ENCODE results near the gene HMGCL.

The HMGCL gene

GRCh38 chr1:23814016-23814415, 11.2 kb downstream of the HMGCL start:
- H3K4me1 ChIP-seq (ENCODE audit: insufficient read depth, low read length, severe bottlenecking), result peaks cover 13% of the 10 kb centered on the region
- no peak for TF ChIP-seq CTCF (IDR thresholded peaks at IDR 0.05; ENCODE audit: low read length)
- no peak for TF ChIP-seq EZH2 (IDR thresholded peaks at IDR 0.05; ENCODE audit: borderline replicate concordance, low read length)
- H3F3A ChIP-seq (ENCODE audit: insufficient read depth, low read length), result no peaks in the 10 kb centered on the region
- H3K27me3 ChIP-seq (ENCODE audit: insufficient read depth, low read length), result no peaks in the 10 kb centered on the region
- H3K27ac ChIP-seq (ENCODE audit: low read depth, low read length, poor library complexity, severe bottlenecking), result no peak overlapping the region
- no peak overlapping the region for H2AFZ ChIP-seq (ENCODE audit: low read length)
- H3K4me2 ChIP-seq (ENCODE audit: low read length), result no peak overlapping the region
- H3K4me3 ChIP-seq (ENCODE audit: low read depth, low read length, poor library complexity, severe bottlenecking), result no peak overlapping the region
- no peak overlapping the region for H3K9ac ChIP-seq (ENCODE audit: low read length)
- H4K20me1 ChIP-seq (ENCODE audit: insufficient read depth, low read length), result no peaks in the 10 kb centered on the region
- H3K36me3 ChIP-seq (ENCODE audit: insufficient read depth, low read length), result peaks cover 28% of the 10 kb centered on the region; the same call in 1 of the 2 replicates
- H3K9me2 ChIP-seq (ENCODE audit: low read depth, low read length), result no peaks in the 10 kb centered on the region
- no peaks in the 10 kb centered on the region for H3K79me2 ChIP-seq (ENCODE audit: insufficient read depth, low read length)
- H3K9me3 ChIP-seq (ENCODE audit: low read length), result no peaks in the 10 kb centered on the region

- Histone ChIP-seq H3K27me3 (ENCODE audit: insufficient read depth, low read length) (no peaks in the 10 kb centered on the region), H2AFZ (ENCODE audit: low read length) (no peak overlapping the region), H3K9ac (ENCODE audit: low read length) (peak overlapping the region; percentile 8; the same call in 1 of the 2 replicates), H3F3A (ENCODE audit: insufficient read depth, low read length) (no peaks in the 10 kb centered on the region), H3K4me3 (ENCODE audit: low read depth, low read length, poor library complexity, severe bottlenecking) (no peak overlapping the region), H3K36me3 (ENCODE audit: insufficient read depth, low read length) (peaks cover 12% of the 10 kb centered on the region; the same call in 1 of the 2 replicates), H4K20me1 (ENCODE audit: insufficient read depth, low read length) (no peaks in the 10 kb centered on the region), H3K9me2 (ENCODE audit: low read depth, low read length) (no peaks in the 10 kb centered on the region), H3K27ac (ENCODE audit: low read depth, low read length, poor library complexity, severe bottlenecking) (peak overlapping the region; percentile 37), H3K4me2 (ENCODE audit: low read length) (no peak overlapping the region), H3K9me3 (ENCODE audit: low read length) (no peaks in the 10 kb centered on the region), H3K79me2 (ENCODE audit: insufficient read depth, low read length) (no peaks in the 10 kb centered on the region), H3K4me1 (ENCODE audit: insufficient read depth, low read length, severe bottlenecking) (peaks cover 13% of the 10 kb centered on the region)
- peak; percentile 97 for TF ChIP-seq CTCF (IDR thresholded peaks at IDR 0.05; ENCODE audit: low read length)
- TF ChIP-seq EZH2 (IDR thresholded peaks at IDR 0.05; ENCODE audit: borderline replicate concordance, low read length), result no peak
Observed at GRCh38 chr1:23810818-23811540, 14.2 kb downstream of the HMGCL start.

GRCh38 chr1:23809751-23810171, 15.5 kb downstream of the HMGCL start:
- TF ChIP-seq EZH2 (IDR thresholded peaks at IDR 0.05; ENCODE audit: borderline replicate concordance, low read length) (no peak), CTCF (IDR thresholded peaks at IDR 0.05; ENCODE audit: low read length) (peak; percentile 96)
- H3K9ac ChIP-seq (ENCODE audit: low read length), result no peak overlapping the region
- no peak overlapping the region for H3K4me2 ChIP-seq (ENCODE audit: low read length)

More at GRCh38 chr1:23809751-23810171, 15.5 kb downstream of the HMGCL start:
- Histone ChIP-seq H3K4me3 (ENCODE audit: low read depth, low read length, poor library complexity, severe bottlenecking) (no peak overlapping the region), H3K4me1 (ENCODE audit: insufficient read depth, low read length, severe bottlenecking) (peaks cover 13% of the 10 kb centered on the region), H3K79me2 (ENCODE audit: insufficient read depth, low read length) (no peaks in the 10 kb centered on the region), H2AFZ (ENCODE audit: low read length) (no peak overlapping the region), H3K9me2 (ENCODE audit: low read depth, low read length) (no peaks in the 10 kb centered on the region), H4K20me1 (ENCODE audit: insufficient read depth, low read length) (no peaks in the 10 kb centered on the region), H3K27me3 (ENCODE audit: insufficient read depth, low read length) (no peaks in the 10 kb centered on the region), H3K36me3 (ENCODE audit: insufficient read depth, low read length) (peaks cover 11% of the 10 kb centered on the region; the same call in 1 of the 2 replicates), H3K27ac (ENCODE audit: low read depth, low read length, poor library complexity, severe bottlenecking) (peak overlapping the region; percentile 37), H3F3A (ENCODE audit: insufficient read depth, low read length) (no peaks in the 10 kb centered on the region), H3K9me3 (ENCODE audit: low read length) (no peaks in the 10 kb centered on the region)
